ENCODE results near the gene NME3. TPM values are rescaled to one million over a fixed set of nuclear protein-coding genes. Genes with fewer than 3 reads are reported as not detected.

The NME3 gene
- total and polyA plus RNA-seq, 2 of the 13 experiments (the other 11 are each of a cell fraction or from before 2014, with no cell fraction given) = 10.4 to 15.9 TPM

- TF ChIP-seq ZUFSP (CRISPR knock-in tag; IDR thresholded peaks at IDR 0.05; ENCODE audit: borderline replicate concordance) (no peak), GATAD2A (CRISPR knock-in tag; IDR thresholded peaks at IDR 0.05) (peak; percentile 20; the same call in 1 of the 2 replicates), TGIF2 (CRISPR knock-in tag; IDR thresholded peaks at IDR 0.05) (peak; percentile 74), ZFX (CRISPR knock-in tag; IDR thresholded peaks at IDR 0.05; ENCODE audit: low read depth) (peak; percentile 95), E2F2 (CRISPR knock-in tag; IDR thresholded peaks at IDR 0.05; ENCODE audit: borderline replicate concordance) (peak; percentile 65; the same call in 1 of the 2 replicates), ZNF646 (CRISPR knock-in tag; IDR thresholded peaks at IDR 0.05) (no peak; the same call in 1 of the 2 replicates), YY1 (IDR thresholded peaks at IDR 0.05; ENCODE audit: insufficient read depth, insufficient replicate concordance, low read depth, low read length) (peak; percentile 95), IRF1 (CRISPR knock-in tag; IDR thresholded peaks at IDR 0.05; ENCODE audit: low read depth) (no peak), ZNF251 (CRISPR knock-in tag; IDR thresholded peaks at IDR 0.05) (no peak; the same call in 1 of the 2 replicates), HDAC1 (CRISPR knock-in tag; IDR thresholded peaks at IDR 0.05) (peak; percentile 85; the same call in 1 of the 2 replicates), BHLHE40 (IDR thresholded peaks at IDR 0.05; ENCODE audit: low read length) (peak; percentile 87), TCF12 (IDR thresholded peaks at IDR 0.05) (no peak), TCF12 (CRISPR knock-in tag; IDR thresholded peaks at IDR 0.05) (peak; percentile 45; the same call in 1 of the 2 replicates), MLXIP (CRISPR knock-in tag; IDR thresholded peaks at IDR 0.05; ENCODE audit: borderline replicate concordance) (no peak), ZNF790 (CRISPR knock-in tag; IDR thresholded peaks at IDR 0.05; ENCODE audit: borderline replicate concordance) (peak; percentile 10; the same call in 1 of the 2 replicates)
Measured at GRCh38 chr16:1772908-1773702, 1.8 kb upstream of the NME3 start, which contains the start of gene MRPS34 (continued).

Data from HepG2 (cell line).